ENCODE data around the gene BRME1.

GRCh38 chr19:13848340-13848677 lies 57.6 kb downstream of the BRME1 start:
- TF ChIP-seq POLR2A (IDR thresholded peaks at IDR 0.05), result no peak
- TF ChIP-seq CTCF (IDR thresholded peaks at IDR 0.05 in 4 of 5, conservative IDR thresholded peaks at IDR 0.05 in 1 of 5), result no peak
